Endothelial cell of umbilical vein (primary cell): ENCODE measurements around the gene MGAM2.

Experiments
- EZH2 ChIP-seq: IDR thresholded peaks from 2 replicates; pipeline ENCODE4 v1.6.1; 2012; ENCODE audit warnings: borderline replicate concordance, low read depth, mild to moderate bottlenecking, moderate library complexity, low read length, inconsistent platforms; ENCODE audit not compliant: severe bottlenecking
- FOS ChIP-seq: IDR thresholded peaks from 2 replicates; pipeline ENCODE4 v1.6.1; 2011; ENCODE audit warnings: mild to moderate bottlenecking, low read length, moderate library complexity, borderline replicate concordance; ENCODE audit not compliant: insufficient read depth
- MYC ChIP-seq: IDR thresholded peaks from one replicate; pipeline ENCODE4 v1.6.1; 2011; ENCODE audit warnings: mild to moderate bottlenecking, low read depth, low read length
- POLR2A ChIP-seq: IDR thresholded peaks from 2 replicates; pipeline ENCODE4 v1.6.1; 2012; ENCODE audit warnings: low read depth, mild to moderate bottlenecking, control low read depth, low read length
- POLR2AphosphoS5 ChIP-seq: IDR thresholded peaks from 2 replicates; pipeline ENCODE4 v1.6.1; 2012; ENCODE audit warnings: low read depth, mild to moderate bottlenecking, control low read depth, low read length, moderate library complexity; ENCODE audit not compliant: insufficient read depth
- TF ChIP-seq, protein P1 (sequence below), 2 donors: IDR thresholded peaks; 1 replicate in 1 of 2; 2 replicates in 1 of 2; pipeline ENCODE4 v1.5.1; 2011; ENCODE audit warnings: low read length in 2 of 2, mild to moderate bottlenecking in 2 of 2, moderate library complexity in 2 of 2, control low read depth in 1 of 2, inconsistent platforms in 1 of 2, low read depth in 1 of 2; ENCODE audit not compliant: insufficient read depth in 1 of 2; ENCODE audit errors: extremely low read depth in 1 of 2

DNA sequence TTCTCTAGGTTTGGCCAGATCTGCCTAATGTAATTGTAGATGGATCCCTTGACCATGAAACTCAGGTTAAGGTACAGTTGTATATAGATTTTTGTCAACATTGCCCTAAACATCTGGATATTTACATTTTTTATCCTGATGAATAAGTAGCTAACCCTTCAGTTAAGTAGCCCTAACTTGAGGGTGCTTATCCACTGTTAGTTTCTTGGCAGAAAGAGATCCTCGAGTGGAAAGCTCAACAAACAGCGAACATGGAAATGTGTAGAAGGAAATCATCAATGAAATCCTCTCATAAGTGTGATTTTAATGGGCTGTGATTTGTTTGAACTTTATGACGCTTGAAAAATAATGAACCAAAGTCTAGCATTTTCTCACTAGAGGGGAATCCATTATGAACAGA is 73.6 kb downstream of the MGAM2 start:
- TF ChIP-seq POLR2A (no peak), EZH2 (no peak), MYC (no peak), FOS (no peak), POLR2AphosphoS5 (no peak)
- TF ChIP-seq, protein P1, sequence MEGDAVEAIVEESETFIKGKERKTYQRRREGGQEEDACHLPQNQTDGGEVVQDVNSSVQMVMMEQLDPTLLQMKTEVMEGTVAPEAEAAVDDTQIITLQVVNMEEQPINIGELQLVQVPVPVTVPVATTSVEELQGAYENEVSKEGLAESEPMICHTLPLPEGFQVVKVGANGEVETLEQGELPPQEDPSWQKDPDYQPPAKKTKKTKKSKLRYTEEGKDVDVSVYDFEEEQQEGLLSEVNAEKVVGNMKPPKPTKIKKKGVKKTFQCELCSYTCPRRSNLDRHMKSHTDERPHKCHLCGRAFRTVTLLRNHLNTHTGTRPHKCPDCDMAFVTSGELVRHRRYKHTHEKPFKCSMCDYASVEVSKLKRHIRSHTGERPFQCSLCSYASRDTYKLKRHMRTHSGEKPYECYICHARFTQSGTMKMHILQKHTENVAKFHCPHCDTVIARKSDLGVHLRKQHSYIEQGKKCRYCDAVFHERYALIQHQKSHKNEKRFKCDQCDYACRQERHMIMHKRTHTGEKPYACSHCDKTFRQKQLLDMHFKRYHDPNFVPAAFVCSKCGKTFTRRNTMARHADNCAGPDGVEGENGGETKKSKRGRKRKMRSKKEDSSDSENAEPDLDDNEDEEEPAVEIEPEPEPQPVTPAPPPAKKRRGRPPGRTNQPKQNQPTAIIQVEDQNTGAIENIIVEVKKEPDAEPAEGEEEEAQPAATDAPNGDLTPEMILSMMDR (IDR thresholded peaks at IDR 0.05; ENCODE audit: extremely low read depth in 1 of 2, insufficient read depth in 1 of 2, low read depth in 1 of 2, low read length in 2 of 2), result no peak
